Measurements from ENCODE around the gene WDR77. TPM values are rescaled to one million over a fixed set of nuclear protein-coding genes. Genes with fewer than 3 reads are reported as not detected.

Gene WDR77
- total RNA-seq, 4 donors from 2014 or later: 8.8 to 18.5 (median 12.7) TPM

- TF ChIP-seq CTCF (IDR thresholded peaks at IDR 0.05) (no peak), POLR2A (IDR thresholded peaks at IDR 0.05) (no peak)
- DNase-seq (ENCODE audit: low spot score in 2 of 2): no peak
- no peak overlapping the region for H3K4me3 ChIP-seq (ENCODE audit: low read depth, poor library complexity, severe bottlenecking)
- intact Hi-C loops (cut with DNase I; ENCODE audit: low total_unique reads): no loop called here
Measured at GRCh38 chr1:111469539-111469938, 20.5 kb upstream of the WDR77 start.

- H3K4me3 ChIP-seq (ENCODE audit: low read depth, poor library complexity, severe bottlenecking): no peak overlapping the region
- intact Hi-C loops (cut with DNase I; ENCODE audit: low total_unique reads): no loop called here
- TF ChIP-seq CTCF (IDR thresholded peaks at IDR 0.05) (no peak), POLR2A (IDR thresholded peaks at IDR 0.05) (no peak)
- no peak for DNase-seq (ENCODE audit: low spot score in 2 of 2)
Measured at GRCh38 chr1:111468717-111469100, 19.7 kb upstream of the WDR77 start.

GRCh38 chr1:111467865-111468716, 19.0 kb upstream of the WDR77 start:
- no peak for TF ChIP-seq CTCF (IDR thresholded peaks at IDR 0.05)
- TF ChIP-seq POLR2A (IDR thresholded peaks at IDR 0.05): no peak
- no peak for DNase-seq (ENCODE audit: low spot score in 2 of 2)
- whole genome bisulfite sequencing, 2 donors: 88 to 95% methylated on average over 2 of the region's 2 CpGs
- intact Hi-C loops (cut with DNase I; ENCODE audit: low total_unique reads): no loop called here
- H3K4me3 ChIP-seq (ENCODE audit: low read depth, poor library complexity, severe bottlenecking): no peak overlapping the region

- WGBS, 2 donors: 0% methylated on average over 1 of the region's 1 CpG
- no peak overlapping the region for H3K4me3 ChIP-seq (ENCODE audit: low read depth, poor library complexity, severe bottlenecking)
- DNase-seq (ENCODE audit: low spot score in 2 of 2): no peak
- TF ChIP-seq POLR2A (IDR thresholded peaks at IDR 0.05): no peak
- no peak for TF ChIP-seq CTCF (IDR thresholded peaks at IDR 0.05)
- intact Hi-C loops (cut with DNase I; ENCODE audit: low total_unique reads): no loop called here
Measured at GRCh38 chr1:111466480-111466879, 17.4 kb upstream of the WDR77 start.

GRCh38 chr1:111465754-111466153, 16.7 kb upstream of the WDR77 start:
- H3K4me3 ChIP-seq (ENCODE audit: low read depth, poor library complexity, severe bottlenecking): no peak overlapping the region
- no peak for TF ChIP-seq POLR2A (IDR thresholded peaks at IDR 0.05)
- TF ChIP-seq CTCF (IDR thresholded peaks at IDR 0.05): no peak
- no peak for DNase-seq (ENCODE audit: low spot score in 2 of 2)
- WGBS, 2 donors: 95 to 96% methylated on average over 2 of the region's 2 CpGs
- intact Hi-C loops (cut with DNase I; ENCODE audit: low total_unique reads): no loop called here

Measured in lower leg skin (tissue), 4 donors.